HL-60 (cell line): ENCODE measurements around the gene SELP.

Experiments
- DNase-seq, 2 experiments: peaks; one replicate each; pipeline ENCODE4 v3.0.0-alpha.2; 2010 to 2020; ENCODE audit warnings: low read depth in 1 of 2, low spot score in 1 of 2
- H3K27ac ChIP-seq: fragments of 250-450 bp; sonication (Bioruptor Pico); replicated peaks from 2 replicates; pipeline ENCODE4 v1.5.1; 2020; ENCODE audit warnings: mild to moderate bottlenecking, moderate library complexity
- H3K27me3 ChIP-seq: fragments of 250-450 bp; sonication (Bioruptor Pico); 2 replicates; pipeline ENCODE4 v1.5.1; 2021; ENCODE audit warnings: mild to moderate bottlenecking, moderate library complexity; ENCODE audit not compliant: insufficient read depth, poor library complexity, severe bottlenecking
- H3K4me3 ChIP-seq: replicated peaks from 2 replicates; pipeline ENCODE4 v1.5.1; 2011; ENCODE audit warnings: mild to moderate bottlenecking, control low read depth, low read length; ENCODE audit not compliant: insufficient read depth
- GABPA ChIP-seq: IDR thresholded peaks from 2 replicates; pipeline ENCODE4 v1.6.1; 2012; ENCODE audit warnings: low read depth
- POLR2AphosphoS5 ChIP-seq: IDR thresholded peaks from 2 replicates; pipeline ENCODE4 v1.6.1; 2012; ENCODE audit warnings: low read depth
- REST ChIP-seq: IDR thresholded peaks from 2 replicates; pipeline ENCODE4 v1.6.1; 2012; ENCODE audit warnings: low read depth; ENCODE audit not compliant: insufficient replicate concordance
- SPI1 ChIP-seq: IDR thresholded peaks from 2 replicates; pipeline ENCODE4 v1.6.1; 2012; ENCODE audit warnings: low read depth, mild to moderate bottlenecking, borderline replicate concordance
- TF ChIP-seq, protein P1 (sequence below): IDR thresholded peaks from one replicate; pipeline ENCODE4 v1.5.1; 2011; ENCODE audit warnings: low read length, control low read depth, inconsistent platforms; ENCODE audit not compliant: insufficient read depth

Gene SELP

GRCh38 chr1:169565335-169566271 is 64.3 kb downstream of the SELP start:
- no peak overlapping the region for H3K27ac ChIP-seq
- TF ChIP-seq REST (no peak), GABPA (no peak), SPI1 (no peak), POLR2AphosphoS5 (no peak)
- TF ChIP-seq, protein P1, sequence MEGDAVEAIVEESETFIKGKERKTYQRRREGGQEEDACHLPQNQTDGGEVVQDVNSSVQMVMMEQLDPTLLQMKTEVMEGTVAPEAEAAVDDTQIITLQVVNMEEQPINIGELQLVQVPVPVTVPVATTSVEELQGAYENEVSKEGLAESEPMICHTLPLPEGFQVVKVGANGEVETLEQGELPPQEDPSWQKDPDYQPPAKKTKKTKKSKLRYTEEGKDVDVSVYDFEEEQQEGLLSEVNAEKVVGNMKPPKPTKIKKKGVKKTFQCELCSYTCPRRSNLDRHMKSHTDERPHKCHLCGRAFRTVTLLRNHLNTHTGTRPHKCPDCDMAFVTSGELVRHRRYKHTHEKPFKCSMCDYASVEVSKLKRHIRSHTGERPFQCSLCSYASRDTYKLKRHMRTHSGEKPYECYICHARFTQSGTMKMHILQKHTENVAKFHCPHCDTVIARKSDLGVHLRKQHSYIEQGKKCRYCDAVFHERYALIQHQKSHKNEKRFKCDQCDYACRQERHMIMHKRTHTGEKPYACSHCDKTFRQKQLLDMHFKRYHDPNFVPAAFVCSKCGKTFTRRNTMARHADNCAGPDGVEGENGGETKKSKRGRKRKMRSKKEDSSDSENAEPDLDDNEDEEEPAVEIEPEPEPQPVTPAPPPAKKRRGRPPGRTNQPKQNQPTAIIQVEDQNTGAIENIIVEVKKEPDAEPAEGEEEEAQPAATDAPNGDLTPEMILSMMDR, result no peak
- DNase-seq, result no peak
- H3K4me3 ChIP-seq, result no peak overlapping the region
- peaks cover 14% of the 10 kb centered on the region for H3K27me3 ChIP-seq

GRCh38 chr1:169563650-169564049 is 66.3 kb downstream of the SELP start:
- DNase-seq, result no peak
- peaks cover 4% of the 10 kb centered on the region for H3K27me3 ChIP-seq
- H3K4me3 ChIP-seq, result no peak overlapping the region
- H3K27ac ChIP-seq, result no peak overlapping the region
- TF ChIP-seq, protein P1, result no peak
- no peak for TF ChIP-seq SPI1
- TF ChIP-seq REST, result no peak

- DNase-seq, result no peak
- no peak overlapping the region for H3K4me3 ChIP-seq
- no peak for TF ChIP-seq REST
- TF ChIP-seq, protein P1, result no peak
- no peak for TF ChIP-seq POLR2AphosphoS5
- no peak for TF ChIP-seq GABPA
- no peak for TF ChIP-seq SPI1
- H3K27ac ChIP-seq, result no peak overlapping the region
- peaks cover 6% of the 10 kb centered on the region for H3K27me3 ChIP-seq
These were observed 66.8 kb downstream of the SELP start for GRCh38 chr1:169563019-169563615.
